Skeletal muscle satellite cell (primary cell): ENCODE data around the gene APBA2.

Experiments
- H3K27me3 ChIP-seq: 2 replicates; pipeline ENCODE4 v1.7.0; 2013; ENCODE audit warnings: low read length; ENCODE audit not compliant: control insufficient read depth, insufficient read depth
- H3K36me3 ChIP-seq: 2 replicates; pipeline ENCODE4 v1.7.0; 2013; ENCODE audit warnings: mild to moderate bottlenecking, control low read depth, low read length; ENCODE audit not compliant: insufficient read depth
- H3K4me1 ChIP-seq: 2 replicates; pipeline ENCODE4 v1.7.0; 2013; ENCODE audit warnings: low read length; ENCODE audit not compliant: control insufficient read depth, insufficient read depth
- H3K4me2 ChIP-seq: 2 replicates; pipeline ENCODE4 v1.7.0; 2013; ENCODE audit warnings: mild to moderate bottlenecking, low read length
- H3K4me3 ChIP-seq: 2 replicates; pipeline ENCODE4 v1.7.0; 2013; ENCODE audit warnings: low read length
- H3K9ac ChIP-seq: 2 replicates; pipeline ENCODE4 v1.7.0; 2013; ENCODE audit warnings: mild to moderate bottlenecking, low read depth, low read length, moderate library complexity
- H3K9me3 ChIP-seq: replicated peaks from 2 replicates; pipeline ENCODE4 v1.7.0; 2013; ENCODE audit warnings: mild to moderate bottlenecking, control low read depth, low read length

The APBA2 gene

GRCh38 chr15:29003191-29003839 lies 117.5 kb downstream of the APBA2 start:
- H3K9me3 ChIP-seq = no peaks in the 10 kb centered on the region
- H3K4me2 ChIP-seq = no peak overlapping the region
- no peak overlapping the region for H3K4me3 ChIP-seq
- H3K27me3 ChIP-seq = no peaks in the 10 kb centered on the region
- H3K36me3 ChIP-seq = no peaks in the 10 kb centered on the region
- H3K9ac ChIP-seq = no peak overlapping the region
- H3K4me1 ChIP-seq = no peaks in the 10 kb centered on the region

DNA sequence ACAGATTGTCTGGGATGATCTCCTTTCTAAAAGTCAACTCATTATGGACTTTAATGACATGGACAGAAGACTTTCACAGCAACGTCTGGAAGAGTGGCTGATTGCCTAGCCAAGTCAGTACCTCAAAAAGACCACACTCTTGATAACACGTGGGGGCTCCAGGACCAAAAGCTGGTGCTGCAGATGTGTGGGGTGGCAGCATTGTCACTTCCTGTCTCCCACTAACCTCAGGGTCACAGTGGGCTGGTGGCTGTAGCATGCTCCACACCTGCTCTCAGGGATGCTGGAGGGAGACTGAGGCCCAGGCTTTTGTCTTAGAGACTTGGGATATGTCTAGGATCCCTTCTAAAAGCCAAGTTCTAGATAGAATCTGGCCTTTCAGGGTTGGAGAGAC lies 118.1 kb downstream of the APBA2 start:
- Histone ChIP-seq H3K27me3 (no peaks in the 10 kb centered on the region), H3K4me2 (no peak overlapping the region), H3K9me3 (no peaks in the 10 kb centered on the region), H3K36me3 (no peaks in the 10 kb centered on the region), H3K4me1 (no peaks in the 10 kb centered on the region), H3K4me3 (no peak overlapping the region), H3K9ac (no peak overlapping the region)

GRCh38 chr15:29005931-29006330 lies 120.2 kb downstream of the APBA2 start:
- Histone ChIP-seq H3K4me3 (no peak overlapping the region), H3K4me1 (no peaks in the 10 kb centered on the region), H3K27me3 (no peaks in the 10 kb centered on the region), H3K36me3 (no peaks in the 10 kb centered on the region), H3K9ac (no peak overlapping the region), H3K4me2 (no peak overlapping the region), H3K9me3 (no peaks in the 10 kb centered on the region)

DNA sequence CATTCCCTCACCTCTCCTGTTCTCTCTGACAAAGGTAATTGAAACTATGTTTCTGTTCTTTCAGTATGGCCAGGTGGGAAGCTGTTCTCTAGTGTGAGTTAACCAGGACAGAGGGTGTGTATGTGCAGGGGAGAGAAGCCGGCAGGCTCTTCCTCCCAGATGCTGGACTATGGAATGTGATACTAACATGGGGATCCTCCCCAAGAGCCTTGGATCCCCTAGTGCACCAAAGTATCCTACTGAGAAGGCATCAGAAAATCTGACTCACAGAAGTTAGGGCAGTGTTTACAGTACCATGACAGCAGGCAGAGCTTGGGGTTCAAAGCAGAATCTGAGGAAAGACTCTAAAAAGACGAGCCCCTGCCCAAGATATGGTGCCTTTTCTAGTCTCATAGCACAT lies 123.1 kb downstream of the APBA2 start:
- Histone ChIP-seq H3K4me3 (no peak overlapping the region), H3K9ac (no peak overlapping the region), H3K36me3 (no peaks in the 10 kb centered on the region), H3K4me1 (peaks cover 14% of the 10 kb centered on the region), H3K9me3 (no peaks in the 10 kb centered on the region), H3K4me2 (no peak overlapping the region), H3K27me3 (no peaks in the 10 kb centered on the region)

DNA sequence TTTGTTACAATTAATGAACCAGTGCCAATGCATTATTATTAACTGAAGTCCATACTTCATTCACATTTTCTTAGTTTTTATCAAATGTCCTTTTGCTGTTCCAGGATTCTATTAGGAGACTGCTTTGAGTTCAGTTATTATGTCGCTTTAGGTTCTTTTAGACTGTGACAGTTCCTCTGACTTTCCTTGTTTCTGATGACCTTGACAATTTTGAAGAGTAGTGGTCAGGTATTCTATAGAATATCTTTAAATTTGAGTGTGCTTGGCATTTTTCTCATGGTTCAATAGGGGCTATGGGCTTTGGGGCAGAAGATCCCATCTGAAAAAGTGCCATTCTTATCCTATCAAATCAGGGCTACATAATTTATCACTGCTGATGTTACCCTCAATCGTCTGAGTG lies 126.3 kb downstream of the APBA2 start:
- Histone ChIP-seq H3K4me1 (peaks cover 17% of the 10 kb centered on the region), H3K9me3 (no peaks in the 10 kb centered on the region), H3K36me3 (no peaks in the 10 kb centered on the region), H3K9ac (no peak overlapping the region), H3K27me3 (no peaks in the 10 kb centered on the region), H3K4me3 (no peak overlapping the region), H3K4me2 (no peak overlapping the region)

- Histone ChIP-seq H3K36me3 (no peaks in the 10 kb centered on the region), H3K4me3 (no peak overlapping the region), H3K4me2 (no peak overlapping the region), H3K9me3 (no peaks in the 10 kb centered on the region), H3K9ac (no peak overlapping the region), H3K27me3 (no peaks in the 10 kb centered on the region), H3K4me1 (peaks cover 17% of the 10 kb centered on the region)
Observed at GRCh38 chr15:29014493-29014892, 128.7 kb downstream of the APBA2 start.

- Histone ChIP-seq H3K27me3 (no peaks in the 10 kb centered on the region), H3K4me2 (no peak overlapping the region), H3K9ac (no peak overlapping the region), H3K4me1 (peaks cover 17% of the 10 kb centered on the region), H3K4me3 (no peak overlapping the region), H3K9me3 (no peaks in the 10 kb centered on the region), H3K36me3 (no peaks in the 10 kb centered on the region)
Observed at GRCh38 chr15:29016518-29016917, 130.7 kb downstream of the APBA2 start.

GRCh38 chr15:29018120-29018805 lies 132.5 kb downstream of the APBA2 start:
- no peak overlapping the region for H3K4me3 ChIP-seq
- H3K4me1 ChIP-seq = peaks cover 9% of the 10 kb centered on the region
- H3K36me3 ChIP-seq = no peaks in the 10 kb centered on the region
- H3K27me3 ChIP-seq = no peaks in the 10 kb centered on the region
- H3K9me3 ChIP-seq = no peaks in the 10 kb centered on the region
- H3K9ac ChIP-seq = no peak overlapping the region
- no peak overlapping the region for H3K4me2 ChIP-seq

DNA sequence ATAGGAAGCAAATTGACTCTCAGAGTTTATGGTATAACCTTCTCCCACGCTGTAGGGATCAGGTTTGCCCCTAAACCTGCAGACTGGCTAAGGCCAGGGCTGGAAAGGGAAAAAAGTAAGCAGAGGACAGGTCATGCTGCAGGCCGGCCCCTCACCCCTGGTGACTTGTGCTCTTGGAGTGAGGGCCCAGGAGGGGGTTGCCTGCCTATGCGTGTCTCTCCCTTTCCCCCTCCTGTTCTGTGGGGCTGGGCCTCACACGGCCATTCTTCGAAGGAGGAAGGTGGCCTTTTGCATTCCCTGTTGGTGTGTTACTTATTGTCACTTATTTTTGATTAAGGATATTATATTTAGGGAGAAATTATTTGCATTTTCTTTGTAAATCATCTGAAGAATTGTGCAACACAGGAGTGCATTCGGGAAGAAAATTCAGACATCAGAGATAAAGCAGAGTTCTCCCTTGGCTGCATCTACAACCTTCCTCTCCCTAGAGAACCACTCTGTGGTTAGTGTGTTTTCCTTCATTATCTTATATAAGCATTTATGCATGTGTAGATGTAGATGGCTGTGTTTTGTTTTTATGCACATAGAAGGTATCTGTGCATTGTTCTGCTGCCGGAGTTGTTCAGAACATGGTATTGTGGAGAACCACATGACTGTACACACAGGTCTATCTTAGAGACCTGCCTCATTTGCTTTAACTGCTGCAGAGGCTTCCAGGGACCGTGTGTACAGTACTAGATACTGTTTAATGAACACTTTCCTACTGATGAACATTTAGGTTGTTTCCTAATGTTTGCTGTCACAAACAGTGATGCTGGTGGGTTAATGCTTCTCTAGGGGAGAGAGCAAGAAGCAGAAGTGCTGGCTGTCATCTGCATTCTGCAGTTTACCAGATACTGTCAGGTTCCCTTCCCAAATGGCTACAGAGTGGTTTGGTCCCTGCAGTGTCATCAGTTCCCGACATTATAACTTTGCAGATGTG lies 133.5 kb downstream of the APBA2 start:
- no peak overlapping the region for H3K9ac ChIP-seq
- H3K9me3 ChIP-seq = no peaks in the 10 kb centered on the region
- H3K4me2 ChIP-seq = no peak overlapping the region
- no peaks in the 10 kb centered on the region for H3K27me3 ChIP-seq
- H3K4me3 ChIP-seq = no peak overlapping the region
- no peaks in the 10 kb centered on the region for H3K36me3 ChIP-seq
- no peaks in the 10 kb centered on the region for H3K4me1 ChIP-seq

GRCh38 chr15:29021857-29022256 lies 136.1 kb downstream of the APBA2 start:
- no peak overlapping the region for H3K9ac ChIP-seq
- no peaks in the 10 kb centered on the region for H3K36me3 ChIP-seq
- no peak overlapping the region for H3K4me3 ChIP-seq
- no peaks in the 10 kb centered on the region for H3K27me3 ChIP-seq
- H3K4me2 ChIP-seq = no peak overlapping the region
- H3K9me3 ChIP-seq = no peaks in the 10 kb centered on the region
- no peaks in the 10 kb centered on the region for H3K4me1 ChIP-seq

GRCh38 chr15:29024662-29025061 lies 138.9 kb downstream of the APBA2 start:
- Histone ChIP-seq H3K9me3 (no peaks in the 10 kb centered on the region), H3K36me3 (no peaks in the 10 kb centered on the region), H3K4me3 (no peak overlapping the region), H3K9ac (no peak overlapping the region), H3K4me2 (no peak overlapping the region), H3K27me3 (no peaks in the 10 kb centered on the region), H3K4me1 (no peaks in the 10 kb centered on the region)
